DLD1 (cell line): ENCODE results near the gene PPP1R1B.
"Not testable (repeated sequence)": the region's sequence is repeated elsewhere in the genome, so short reads cannot be mapped to it uniquely, and the experiment has no call there.

Experiments
- in situ Hi-C: cut with HindIII; loops from 2 replicates; pipeline ENCODE4 v1.10.0; 2017; ENCODE audit warnings: low sequenced_read_pairs

PPP1R1B gene

DNA sequence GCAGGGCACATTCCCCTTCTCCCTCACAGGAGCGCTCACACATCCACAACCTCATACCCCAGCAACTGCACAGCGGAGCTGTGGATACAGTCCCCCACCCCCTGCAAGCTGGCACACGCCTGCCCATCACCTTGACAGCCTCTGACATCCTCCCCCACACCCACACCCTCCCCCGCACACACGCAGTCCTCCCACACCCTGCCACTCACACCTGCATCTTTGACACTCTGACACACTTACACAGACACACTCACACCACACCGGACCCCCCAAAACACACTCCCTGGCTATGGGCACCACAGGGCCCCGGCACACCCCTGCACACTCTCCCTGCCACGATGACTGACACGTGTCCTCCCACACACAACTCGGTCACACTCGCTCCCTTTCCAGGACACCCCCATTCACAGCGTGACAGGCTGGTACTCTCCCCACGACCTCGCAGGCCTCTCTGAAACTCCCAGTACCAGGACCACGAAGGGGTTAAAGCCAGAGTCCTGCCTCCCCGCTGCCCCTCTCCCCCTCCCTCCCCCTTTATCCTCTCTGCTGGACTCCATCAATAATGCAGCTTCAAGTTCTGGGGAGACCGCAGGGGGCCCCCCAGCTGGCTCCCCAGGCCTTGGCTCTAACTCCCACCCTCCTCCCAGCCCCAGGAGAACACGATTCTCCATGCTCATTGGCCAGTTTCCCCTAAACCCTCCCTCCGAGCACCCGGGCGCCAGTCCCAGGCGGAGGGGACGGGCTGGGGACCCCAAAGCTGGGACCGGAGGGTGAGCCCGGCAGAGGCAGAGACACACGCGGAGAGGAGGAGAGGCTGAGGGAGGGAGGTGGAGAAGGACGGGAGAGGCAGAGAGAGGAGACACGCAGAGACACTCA lies at the start of gene PPP1R1B:
TSS of gene PPP1R1B (plus strand) at position 782 of the 876 bp plus-strand sequence. CDS start 441 bp downstream, outside the sequence.
- in situ Hi-C loops, result no loop called here

DNA sequence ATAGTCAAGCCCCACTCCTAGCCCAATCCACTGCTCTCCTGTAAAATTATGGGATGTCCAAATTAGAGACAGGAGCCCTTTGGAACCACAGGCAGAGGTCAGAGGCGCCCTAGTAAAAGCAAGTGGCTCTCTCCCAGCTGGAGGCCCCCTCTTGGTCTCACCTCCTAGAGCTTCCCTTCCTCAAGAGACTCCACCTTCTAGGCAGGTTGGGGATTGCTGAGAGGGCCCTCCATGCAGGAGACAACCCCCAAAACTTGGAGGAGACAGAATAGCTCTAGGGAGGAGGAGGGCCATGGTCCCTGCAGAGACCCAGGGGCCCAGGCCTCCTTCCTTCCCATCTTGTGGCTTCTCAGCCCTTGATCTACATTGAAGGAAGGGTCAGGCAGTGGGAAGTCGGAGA lies 48.5 kb upstream of the PPP1R1B start:
- in situ Hi-C loops, result no loop called here

DNA sequence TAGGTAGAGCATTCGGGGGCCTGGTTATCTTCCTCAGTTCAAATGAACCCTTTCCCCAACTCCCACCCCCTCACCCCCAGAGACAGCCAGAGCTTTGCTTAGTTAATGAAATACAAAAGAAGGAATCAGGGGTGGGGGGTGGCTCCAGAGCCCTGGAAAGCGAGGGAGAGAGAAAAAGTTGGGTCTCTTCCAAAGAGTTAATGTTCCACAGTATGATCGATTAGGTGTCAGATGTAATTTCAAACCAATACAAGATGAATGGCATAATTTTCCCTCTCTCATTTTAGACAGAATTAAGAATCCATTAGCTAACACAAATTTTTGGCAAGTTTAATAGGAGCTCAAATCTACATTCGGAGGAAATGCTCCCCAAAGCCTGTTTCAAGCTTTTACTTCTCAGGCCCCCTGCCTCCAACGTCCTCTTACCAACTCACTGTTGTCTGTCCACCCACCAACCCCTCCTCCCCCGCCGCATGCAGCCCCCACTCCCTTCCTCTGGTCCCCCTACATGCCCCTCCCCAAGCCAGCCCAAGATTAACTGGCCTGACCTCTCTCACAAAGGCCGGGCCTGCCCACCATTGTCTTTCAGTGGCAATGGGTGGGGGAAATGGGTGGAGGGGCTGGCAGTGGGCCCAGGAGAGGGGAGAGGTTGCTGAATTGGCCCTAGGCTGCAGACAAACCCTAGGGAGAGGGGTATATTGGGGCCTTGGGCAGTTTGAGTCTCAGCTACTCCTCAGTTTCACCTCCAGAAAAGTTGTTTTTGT lies 47.3 kb upstream of the PPP1R1B start:
- in situ Hi-C loops, result no loop called here

DNA sequence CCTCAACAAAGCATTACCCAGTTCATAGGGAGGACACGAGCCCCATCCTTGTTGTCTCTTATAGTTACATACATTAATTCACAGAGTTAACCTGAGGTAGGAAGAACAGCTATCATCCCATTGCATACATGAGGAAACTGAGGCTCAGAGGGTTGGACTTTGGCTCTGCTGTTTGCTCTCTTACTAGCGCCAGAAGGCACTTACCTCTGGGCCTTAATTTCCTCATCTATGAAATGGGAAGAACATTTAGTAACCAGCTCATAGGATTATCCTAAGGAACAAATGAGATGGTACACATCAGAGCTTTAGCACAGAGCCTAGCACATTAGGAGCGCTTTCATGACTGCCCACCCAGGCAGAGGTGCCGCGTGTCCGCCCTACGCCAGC lies 46.7 kb upstream of the PPP1R1B start:
- in situ Hi-C loops, result no loop called here

DNA sequence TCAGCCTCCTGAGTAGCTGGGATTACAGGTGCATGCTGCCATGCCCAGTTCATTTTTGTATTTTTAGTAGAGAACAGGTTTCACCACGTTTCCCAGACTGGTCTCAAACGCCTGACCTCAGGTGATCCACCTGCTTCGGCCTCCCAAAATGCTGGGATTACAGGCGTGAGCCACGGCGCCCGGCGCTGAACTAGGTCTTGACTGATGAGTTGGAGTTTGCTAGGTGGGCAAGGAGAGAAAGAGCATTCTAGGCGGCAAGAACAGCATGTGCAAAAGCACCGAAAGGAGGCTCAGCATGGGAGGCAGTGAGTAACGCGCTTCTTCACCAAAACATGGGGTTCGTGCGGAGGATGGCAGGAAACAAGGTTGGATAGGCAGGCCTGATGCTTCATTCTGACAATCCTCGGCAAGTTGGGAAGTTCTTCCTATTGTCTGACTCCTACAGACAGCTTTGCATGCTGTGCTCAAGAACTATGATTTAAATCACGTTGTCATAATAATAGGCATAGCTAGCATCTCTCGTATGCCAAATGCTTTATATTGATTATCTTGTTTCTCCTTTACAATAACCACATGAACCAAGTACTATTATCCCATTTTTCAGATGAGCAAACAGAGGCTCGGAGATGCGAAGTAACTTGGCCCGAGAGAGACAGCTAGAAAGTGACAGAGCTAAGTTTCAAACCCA lies 45.5 kb upstream of the PPP1R1B start:
- in situ Hi-C loops, result no loop called here

DNA sequence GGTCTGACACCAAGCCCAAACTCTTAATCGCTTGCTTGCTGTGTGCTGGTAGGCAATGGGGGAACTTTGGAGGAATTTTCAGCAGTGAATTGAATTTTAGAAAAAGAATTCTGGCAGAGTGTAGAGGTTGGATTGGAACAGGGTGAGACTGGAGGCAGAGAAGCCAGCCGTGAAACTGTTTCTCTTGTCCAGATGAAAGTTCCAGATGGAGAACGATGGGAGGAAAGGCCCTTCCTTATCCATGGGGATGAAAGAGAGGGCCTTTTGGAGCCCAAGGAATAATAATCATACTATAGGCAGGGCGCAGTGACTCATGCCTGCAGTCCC lies 45.0 kb upstream of the PPP1R1B start:
- in situ Hi-C loops, result no loop called here

DNA sequence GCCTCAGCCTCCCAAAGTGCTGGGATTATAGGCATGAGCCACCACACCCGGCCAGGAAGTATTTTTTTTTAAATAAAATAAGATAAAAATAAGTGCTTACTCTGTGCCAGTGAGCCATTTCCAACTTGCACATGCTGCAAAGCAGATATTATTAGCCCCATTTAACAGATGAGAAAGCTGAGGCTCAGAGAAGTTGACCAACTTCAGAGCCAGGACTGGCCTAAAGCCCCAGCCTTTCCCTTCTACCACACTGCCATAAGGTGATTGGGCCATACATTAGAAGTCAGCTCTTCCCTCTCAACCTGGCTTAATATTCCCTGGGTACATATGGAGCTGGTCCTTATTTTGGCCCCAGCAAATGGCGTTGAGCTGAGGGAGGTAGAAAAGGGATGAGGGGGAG lies 44.1 kb upstream of the PPP1R1B start:
- in situ Hi-C loops, result no loop called here

DNA sequence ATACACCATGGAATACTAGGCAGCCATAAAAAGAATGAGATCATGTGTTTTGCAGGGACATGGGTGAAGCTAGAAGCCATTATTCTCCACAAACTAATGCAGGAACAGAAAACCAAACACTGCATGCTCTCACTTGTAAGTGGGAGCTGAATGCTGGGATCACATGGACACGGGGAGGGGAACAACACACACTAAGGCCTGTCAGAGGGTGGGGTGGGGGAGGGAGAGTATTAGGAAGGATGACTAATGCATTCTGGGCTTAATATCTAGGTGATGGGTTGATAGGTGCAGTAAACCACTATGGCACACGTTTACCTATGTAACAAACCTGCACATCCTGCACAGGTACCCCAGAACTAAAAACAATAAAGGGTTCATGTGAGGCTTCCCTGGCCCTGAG lies 36.6 kb upstream of the PPP1R1B start:
- in situ Hi-C loops, result not testable (repeated sequence)

DNA sequence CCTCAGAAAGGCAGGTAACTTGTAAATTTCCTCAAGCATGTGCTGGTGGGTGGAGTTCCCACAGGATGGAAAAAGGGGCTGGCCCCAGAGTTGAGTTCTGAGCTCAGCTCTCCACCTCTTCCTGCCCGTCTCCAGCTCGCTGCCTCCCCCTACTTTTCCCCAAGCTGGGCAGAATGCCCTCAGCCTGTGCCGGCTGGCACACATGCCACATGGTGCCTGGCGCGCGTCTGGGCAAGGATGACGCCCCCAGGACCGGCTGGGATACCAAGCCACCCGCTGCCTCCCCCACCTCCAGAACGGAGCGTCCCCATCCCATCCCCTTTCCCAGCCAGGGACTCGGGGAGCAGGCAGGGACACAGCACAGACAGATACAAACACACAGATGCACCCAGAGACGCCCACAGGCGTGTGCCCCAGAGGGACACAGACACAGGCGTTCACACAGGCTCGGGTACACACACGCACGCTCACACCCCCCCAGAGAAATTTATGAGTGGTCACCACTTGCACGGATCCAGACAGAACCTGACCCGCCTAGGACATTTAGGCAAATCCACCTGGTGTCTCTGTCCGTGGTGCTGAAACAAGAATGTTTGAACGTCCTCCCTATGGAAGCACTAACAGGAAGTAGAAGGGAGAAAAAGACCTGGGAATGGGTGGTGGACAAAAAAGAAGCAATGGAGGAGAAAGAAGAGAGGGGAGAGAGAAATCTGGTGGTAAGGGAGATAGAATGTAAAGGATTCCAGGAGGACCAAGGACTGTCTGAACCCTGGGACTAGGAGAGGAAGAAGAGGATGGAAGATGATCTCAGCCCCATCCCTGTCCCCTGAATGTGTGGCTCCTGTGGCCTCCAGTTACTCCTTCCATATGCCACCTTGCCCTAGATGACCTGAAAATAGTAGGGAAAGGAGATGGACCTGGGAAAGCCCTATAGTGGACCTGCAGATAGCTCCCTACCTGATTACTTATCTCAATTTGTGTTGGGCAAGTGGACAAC lies 34.5 kb upstream of the PPP1R1B start:
- in situ Hi-C loops, result no loop called here

DNA sequence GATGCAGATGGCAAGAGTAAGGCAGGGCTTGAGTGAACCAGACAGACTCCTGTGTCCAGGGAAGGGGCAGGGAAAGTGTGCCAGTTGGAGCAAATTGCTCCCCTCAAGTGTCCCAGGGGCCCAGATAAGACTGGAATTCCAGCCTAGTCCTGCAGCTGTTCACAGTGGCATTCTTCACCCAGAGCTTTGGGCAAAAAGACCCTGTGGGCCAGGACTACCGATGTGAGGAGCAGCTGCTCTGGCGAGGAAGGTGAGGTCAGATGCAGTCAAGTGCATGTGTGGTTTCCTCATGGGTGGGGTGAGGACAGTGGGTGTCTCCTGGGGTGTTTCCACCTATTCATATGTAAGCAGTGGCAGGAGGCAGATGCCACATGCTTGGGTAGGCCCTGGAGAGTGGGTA lies 33.4 kb upstream of the PPP1R1B start:
- in situ Hi-C loops, result no loop called here

DNA sequence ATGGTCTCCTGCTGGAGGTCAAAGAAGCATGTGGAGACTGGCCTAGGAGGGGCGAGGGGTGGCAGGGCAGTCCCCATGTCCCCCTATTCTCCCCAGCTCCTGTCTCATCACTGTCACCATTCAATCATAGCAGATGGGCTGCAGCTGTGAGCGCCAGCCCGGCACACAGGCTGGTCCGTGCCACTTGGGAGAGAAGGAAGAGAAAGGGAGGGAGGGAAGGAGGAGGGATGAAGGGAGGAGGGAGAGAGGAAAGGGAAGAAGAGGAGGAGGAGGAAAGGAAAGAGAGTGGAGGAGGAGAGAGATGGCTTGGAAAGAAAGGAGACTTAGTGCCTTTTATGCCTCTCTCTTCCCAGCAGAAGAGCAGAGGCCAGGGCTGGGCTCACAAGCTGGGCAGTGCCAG lies 31.5 kb upstream of the PPP1R1B start:
- in situ Hi-C loops, result no loop called here

DNA sequence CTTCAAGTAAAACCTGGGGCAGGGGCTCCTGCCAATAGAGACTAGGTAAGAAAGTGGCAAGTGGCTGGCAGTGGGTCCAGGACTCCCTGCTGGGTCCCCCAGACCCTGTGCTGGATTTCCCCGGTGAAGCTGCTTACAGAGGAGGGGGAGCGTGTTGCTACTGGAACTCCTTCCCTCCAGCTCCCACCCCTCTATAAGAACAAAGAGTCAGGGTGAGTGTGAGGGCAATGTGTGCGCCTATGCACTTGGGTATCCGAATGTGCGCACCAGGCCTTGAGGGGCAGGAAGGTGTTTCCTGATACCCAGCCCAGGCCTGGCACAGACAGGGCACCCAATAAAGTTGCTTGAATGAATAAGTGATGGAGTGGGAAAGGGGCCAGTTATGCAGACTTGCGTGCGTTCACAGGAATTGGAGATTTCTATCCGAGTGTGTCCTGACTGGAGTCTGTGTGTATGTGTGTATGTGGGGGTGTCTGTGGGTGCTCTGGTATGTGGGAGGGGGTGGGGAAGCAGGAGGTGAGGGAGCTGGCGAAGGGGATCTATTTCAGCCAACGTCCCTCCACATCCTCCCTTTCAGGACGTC lies 30.7 kb upstream of the PPP1R1B start:
- in situ Hi-C loops, result no loop called here

DNA sequence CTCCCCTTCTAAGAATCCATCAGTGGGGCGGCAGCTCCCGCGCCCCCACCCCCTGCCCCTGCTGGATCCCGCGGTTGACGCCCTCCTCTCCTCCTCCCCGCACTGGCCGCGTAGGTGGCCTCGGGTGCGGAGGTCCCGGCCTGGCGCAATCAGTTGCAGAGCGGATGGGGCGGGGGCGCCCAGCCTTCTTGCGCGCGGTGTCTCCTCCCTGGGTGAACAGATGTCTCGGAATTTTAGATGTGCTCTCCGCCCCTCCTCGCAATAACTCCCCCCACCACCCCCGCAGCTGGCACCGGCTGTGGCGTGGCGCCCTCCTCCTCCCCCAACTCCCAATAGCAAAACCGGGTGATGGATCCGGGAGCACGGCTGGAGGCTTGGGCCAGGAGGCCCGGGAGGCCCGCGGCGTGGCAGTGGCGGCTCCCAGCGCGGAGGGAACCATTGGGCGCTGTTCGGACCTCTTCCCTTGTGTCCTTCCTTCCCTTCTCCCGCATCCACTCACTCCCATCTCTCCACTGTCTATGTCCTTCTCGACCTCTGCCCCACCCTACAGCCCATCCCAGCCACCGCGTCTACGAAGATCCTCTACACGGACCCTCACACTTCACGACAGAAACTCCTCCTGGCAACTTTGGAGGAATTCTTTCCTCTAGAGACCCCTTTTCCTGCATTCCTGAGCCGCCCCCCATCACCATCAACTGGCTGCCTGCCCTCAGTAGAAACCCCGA lies 30.0 kb upstream of the PPP1R1B start:
- in situ Hi-C loops, result no loop called here

DNA sequence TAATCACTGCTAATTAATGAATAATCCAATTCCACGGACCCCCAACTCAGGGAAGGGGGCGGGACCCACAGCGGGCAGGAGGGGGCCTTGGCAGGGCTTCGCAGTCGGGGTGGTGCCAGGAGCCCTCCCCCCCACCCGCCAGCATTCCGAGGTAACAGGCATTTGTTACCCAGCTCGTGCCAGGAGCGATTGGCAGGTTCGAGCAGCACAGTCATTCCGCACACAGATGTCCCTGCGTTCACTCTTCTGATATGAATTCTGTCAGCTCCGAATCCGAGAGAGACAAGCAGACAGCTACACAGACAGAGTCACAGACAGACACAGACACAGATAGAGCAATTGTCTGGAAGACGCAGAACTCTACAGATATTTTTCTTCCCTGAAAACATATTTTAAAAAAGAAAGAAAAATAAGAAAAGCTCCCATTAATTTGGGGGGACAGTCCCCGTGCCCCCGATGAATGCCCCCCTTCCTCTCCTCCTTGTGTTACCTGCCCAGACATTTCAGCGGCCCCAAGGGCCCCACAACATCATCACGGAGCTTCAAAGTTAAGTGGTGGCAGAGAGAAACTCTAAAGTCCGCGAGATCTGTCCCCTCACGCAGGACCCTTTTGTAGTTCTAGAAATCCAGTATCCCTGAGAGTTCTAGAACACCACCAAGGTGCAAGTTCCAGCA lies 29.2 kb upstream of the PPP1R1B start:
- in situ Hi-C loops, result no loop called here

DNA sequence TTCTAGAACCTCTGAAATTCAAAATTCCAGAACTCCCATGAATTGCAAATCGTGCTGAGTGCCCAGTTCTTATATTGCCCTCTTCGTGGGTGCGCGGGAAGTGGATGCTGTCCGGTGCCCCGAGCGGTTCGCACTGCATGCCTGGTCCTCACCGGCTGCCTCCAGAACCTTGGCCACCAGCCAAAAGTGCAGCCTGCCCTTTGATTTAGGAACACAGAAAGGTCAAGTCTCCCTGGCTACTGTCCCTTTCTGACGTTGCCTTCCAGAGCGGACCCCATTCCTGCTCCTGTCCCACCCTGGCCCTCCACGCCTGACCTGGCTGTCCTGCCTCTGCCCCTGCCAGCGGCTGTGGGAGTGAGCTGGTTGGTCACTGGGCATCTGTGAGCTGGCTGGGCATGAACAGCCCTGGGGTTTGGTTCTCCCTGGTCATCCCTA lies 28.7 kb upstream of the PPP1R1B start:
- in situ Hi-C loops, result no loop called here

DNA sequence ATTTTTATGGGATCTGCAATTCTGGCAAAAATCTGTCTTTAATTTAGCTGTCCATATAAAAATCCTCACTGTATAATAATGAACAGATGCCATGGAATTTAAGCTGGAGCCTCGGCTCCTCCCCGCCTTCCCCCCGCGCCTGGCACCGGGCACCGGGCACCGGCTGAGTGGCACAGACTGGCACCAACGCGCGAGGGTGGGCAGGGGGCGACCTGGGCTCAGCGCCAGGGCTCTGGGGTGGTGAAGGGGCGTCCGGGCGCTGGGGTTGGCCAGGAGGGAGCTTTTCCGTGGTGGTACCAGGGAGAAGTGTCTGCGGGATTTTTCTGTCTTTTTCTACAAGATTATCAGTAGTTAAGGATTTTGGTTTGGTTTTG lies 28.1 kb upstream of the PPP1R1B start:
- in situ Hi-C loops, result no loop called here

DNA sequence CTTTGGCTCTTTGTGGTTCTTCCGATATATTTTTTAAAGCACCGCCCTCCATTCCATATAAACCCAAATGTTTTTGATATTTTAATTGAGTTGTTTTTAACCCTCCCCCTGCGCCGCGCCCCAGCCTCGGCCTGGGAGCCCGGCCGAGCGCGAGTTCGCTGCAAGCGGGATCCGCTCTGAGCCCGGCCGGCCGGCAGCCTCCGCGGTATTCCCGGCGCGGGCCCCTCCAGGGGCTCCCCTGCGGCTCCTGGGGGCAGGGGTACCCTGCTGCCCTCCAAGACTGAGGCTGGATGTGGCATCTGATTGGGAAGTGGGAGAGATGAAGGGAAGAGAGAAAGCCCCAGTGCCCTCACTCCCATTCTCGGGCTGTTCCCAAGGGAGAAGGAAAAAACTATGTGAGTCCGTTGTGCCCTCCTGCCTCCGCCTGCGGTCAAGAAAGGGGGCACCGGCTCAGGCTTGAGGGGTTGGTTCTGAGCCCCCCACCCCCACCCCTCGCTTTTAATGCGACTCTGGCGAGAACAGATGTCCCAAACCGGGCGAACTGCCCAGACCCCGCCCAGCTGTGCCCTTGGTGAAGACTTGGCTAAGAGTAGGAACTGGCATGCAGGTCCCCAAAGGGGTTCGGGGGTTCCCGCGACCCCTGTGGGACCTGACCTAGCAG lies 27.6 kb upstream of the PPP1R1B start:
- in situ Hi-C loops, result no loop called here

DNA sequence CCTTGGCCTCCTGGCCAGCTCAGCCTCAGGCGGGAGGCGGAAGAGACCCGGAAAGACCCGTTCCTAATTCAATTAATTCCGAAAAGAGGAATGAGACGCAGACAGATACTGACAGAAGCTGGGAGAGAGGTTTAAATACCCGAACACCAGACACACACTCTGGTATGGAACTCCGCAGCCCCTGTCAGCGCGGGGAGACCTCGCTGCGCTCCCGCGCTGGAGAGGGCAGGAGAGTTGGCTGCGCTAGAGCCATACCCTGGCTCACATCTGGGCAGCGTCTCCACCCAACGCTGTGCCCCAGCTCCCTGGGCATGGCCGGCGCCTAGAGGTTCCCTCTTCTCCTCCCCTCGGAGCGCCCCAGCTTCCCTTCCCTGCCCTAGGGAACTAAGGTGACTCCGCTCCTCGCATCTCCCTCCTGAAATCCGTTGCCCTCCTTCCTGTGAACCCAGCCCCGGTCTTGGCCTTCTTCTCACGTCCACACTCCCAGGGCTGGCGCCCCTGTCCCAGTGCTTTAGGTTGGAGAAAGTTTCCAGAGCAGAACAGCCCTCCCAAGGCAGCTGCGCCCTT lies 27.0 kb upstream of the PPP1R1B start:
- in situ Hi-C loops, result no loop called here
